ENCODE measurements around the gene RTN4IP1.
"Not testable (repeated sequence)": the region's sequence is repeated elsewhere in the genome, so short reads cannot be mapped to it uniquely, and the experiment has no call there.

The RTN4IP1 gene

DNA sequence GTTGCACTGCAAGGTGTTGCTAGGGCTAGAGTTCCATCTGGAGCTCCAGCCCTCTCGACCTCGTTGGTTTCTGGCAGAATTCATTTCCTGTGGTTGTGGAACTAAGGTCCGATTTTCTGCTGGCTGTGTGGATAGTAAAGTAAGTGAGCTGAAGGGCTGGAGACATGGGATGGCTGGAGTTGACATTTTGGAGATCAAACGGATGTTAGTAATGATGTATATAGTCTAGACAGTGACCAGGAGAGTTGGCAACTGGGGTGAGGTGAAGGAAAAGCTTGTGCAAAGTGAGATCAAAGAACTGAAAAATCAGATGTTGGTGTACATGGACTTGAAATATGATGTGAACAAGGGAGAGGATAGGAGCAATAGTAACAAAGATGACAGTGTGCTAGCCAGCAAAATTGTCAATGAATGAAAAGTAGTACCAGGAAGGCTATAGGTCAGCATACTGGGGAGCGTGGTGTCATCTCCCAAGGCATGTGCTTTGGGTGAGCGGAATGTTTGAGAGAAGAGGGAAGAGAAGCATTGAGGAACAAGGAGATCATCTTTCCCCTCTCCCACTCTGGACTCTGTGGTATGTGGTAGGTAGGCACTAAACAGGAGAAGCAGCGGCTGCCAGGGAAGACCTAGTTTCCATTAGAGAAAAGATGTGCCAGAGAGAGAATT, 7.9 kb upstream of the RTN4IP1 start:
- DNase-seq (ENCODE audit: extremely low read depth, insufficient read length): no peak
- TF ChIP-seq, protein P1, sequence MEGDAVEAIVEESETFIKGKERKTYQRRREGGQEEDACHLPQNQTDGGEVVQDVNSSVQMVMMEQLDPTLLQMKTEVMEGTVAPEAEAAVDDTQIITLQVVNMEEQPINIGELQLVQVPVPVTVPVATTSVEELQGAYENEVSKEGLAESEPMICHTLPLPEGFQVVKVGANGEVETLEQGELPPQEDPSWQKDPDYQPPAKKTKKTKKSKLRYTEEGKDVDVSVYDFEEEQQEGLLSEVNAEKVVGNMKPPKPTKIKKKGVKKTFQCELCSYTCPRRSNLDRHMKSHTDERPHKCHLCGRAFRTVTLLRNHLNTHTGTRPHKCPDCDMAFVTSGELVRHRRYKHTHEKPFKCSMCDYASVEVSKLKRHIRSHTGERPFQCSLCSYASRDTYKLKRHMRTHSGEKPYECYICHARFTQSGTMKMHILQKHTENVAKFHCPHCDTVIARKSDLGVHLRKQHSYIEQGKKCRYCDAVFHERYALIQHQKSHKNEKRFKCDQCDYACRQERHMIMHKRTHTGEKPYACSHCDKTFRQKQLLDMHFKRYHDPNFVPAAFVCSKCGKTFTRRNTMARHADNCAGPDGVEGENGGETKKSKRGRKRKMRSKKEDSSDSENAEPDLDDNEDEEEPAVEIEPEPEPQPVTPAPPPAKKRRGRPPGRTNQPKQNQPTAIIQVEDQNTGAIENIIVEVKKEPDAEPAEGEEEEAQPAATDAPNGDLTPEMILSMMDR (IDR thresholded peaks at IDR 0.05; ENCODE audit: insufficient read depth, low read length, poor library complexity, severe bottlenecking): no peak
- Histone ChIP-seq H3K36me3 (ENCODE audit: control insufficient read depth, insufficient read depth, low read length) (no peaks in the 10 kb centered on the region; the same call in 1 of the 2 replicates), H3K27me3 (replicated peaks; ENCODE audit: control insufficient read depth, insufficient read depth, low read length) (no peaks in the 10 kb centered on the region), H3K4me3 (replicated peaks; ENCODE audit: low read depth, low read length) (peak overlapping the region; percentile 54)

DNA sequence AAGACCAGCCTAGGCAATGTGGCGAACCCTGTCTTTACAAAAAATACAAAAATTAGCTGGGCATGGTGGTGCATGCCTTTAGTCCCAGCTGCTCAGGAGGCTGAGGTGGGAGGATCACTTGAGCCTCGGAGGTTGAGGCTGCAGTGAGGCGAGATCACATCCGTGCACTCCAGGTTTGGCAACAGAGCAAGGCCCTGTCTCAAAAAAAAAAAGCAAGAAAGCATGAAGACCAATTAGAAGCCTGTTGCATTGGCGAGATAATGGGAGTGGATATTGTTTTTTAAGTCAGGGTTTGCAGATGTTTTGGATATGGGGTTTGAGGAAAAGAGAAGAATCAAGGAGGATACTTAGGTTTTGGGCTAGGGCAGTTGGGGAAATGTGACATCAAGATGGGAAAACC, 5.3 kb upstream of the RTN4IP1 start:
- H3K36me3 ChIP-seq (ENCODE audit: control insufficient read depth, insufficient read depth, low read length): no peaks in the 10 kb centered on the region; the same call in 1 of the 2 replicates
- no peaks in the 10 kb centered on the region for H3K27me3 ChIP-seq (replicated peaks; ENCODE audit: control insufficient read depth, insufficient read depth, low read length)
- DNase-seq (ENCODE audit: extremely low read depth, insufficient read length): no peak
- no peak overlapping the region for H3K4me3 ChIP-seq (replicated peaks; ENCODE audit: low read depth, low read length)
- TF ChIP-seq, protein P1 (IDR thresholded peaks at IDR 0.05; ENCODE audit: insufficient read depth, low read length, poor library complexity, severe bottlenecking): no peak

DNA sequence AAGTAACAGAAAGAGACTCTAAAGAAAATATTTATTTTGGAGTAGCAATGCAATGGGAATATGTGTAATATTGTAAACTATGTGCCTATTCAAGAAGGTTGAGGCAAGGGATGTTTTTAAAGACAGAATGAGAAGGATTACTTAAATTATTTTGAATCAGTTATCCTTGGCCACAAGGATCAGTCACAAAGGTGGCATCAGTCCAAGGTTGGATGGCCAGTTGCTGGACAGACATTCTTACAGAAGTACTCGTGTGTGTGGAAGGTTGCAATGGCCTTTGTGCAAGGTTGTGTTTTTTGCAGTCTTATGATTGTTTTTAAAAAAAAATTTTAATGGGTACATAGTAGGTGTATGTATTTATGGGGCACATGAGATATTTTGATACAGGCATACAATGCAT, 2.0 kb upstream of the RTN4IP1 start:
- TF ChIP-seq, protein P1 (IDR thresholded peaks at IDR 0.05; ENCODE audit: insufficient read depth, low read length, poor library complexity, severe bottlenecking): no peak
- no peak overlapping the region for H3K4me3 ChIP-seq (replicated peaks; ENCODE audit: low read depth, low read length)
- no peaks in the 10 kb centered on the region; the same call in 1 of the 2 replicates for H3K36me3 ChIP-seq (ENCODE audit: control insufficient read depth, insufficient read depth, low read length)
- DNase-seq (ENCODE audit: extremely low read depth, insufficient read length): no peak
- H3K27me3 ChIP-seq (replicated peaks; ENCODE audit: control insufficient read depth, insufficient read depth, low read length): no peaks in the 10 kb centered on the region

- no peaks in the 10 kb centered on the region; the same call in 1 of the 2 replicates for H3K36me3 ChIP-seq (ENCODE audit: control insufficient read depth, insufficient read depth, low read length)
- TF ChIP-seq, protein P1 (IDR thresholded peaks at IDR 0.05; ENCODE audit: insufficient read depth, low read length, poor library complexity, severe bottlenecking): no peak
- DNase-seq (ENCODE audit: extremely low read depth, insufficient read length): peak; percentile 44
- H3K4me3 ChIP-seq (replicated peaks; ENCODE audit: low read depth, low read length): peak overlapping the region; percentile 93
- H3K27me3 ChIP-seq (replicated peaks; ENCODE audit: control insufficient read depth, insufficient read depth, low read length): no peaks in the 10 kb centered on the region
These were observed 1.1 kb upstream of the RTN4IP1 start for GRCh38 chr6:106630366-106630765.

GRCh38 chr6:106629859-106630163, 513 bp upstream of the RTN4IP1 start:
- TF ChIP-seq, protein P1 (IDR thresholded peaks at IDR 0.05; ENCODE audit: insufficient read depth, low read length, poor library complexity, severe bottlenecking): no peak
- no peak for DNase-seq (ENCODE audit: extremely low read depth, insufficient read length)
- Histone ChIP-seq H3K36me3 (ENCODE audit: control insufficient read depth, insufficient read depth, low read length) (no peaks in the 10 kb centered on the region), H3K27me3 (replicated peaks; ENCODE audit: control insufficient read depth, insufficient read depth, low read length) (no peaks in the 10 kb centered on the region), H3K4me3 (replicated peaks; ENCODE audit: low read depth, low read length) (peak overlapping the region; percentile 93)

GRCh38 chr6:106628658-106629102, 618 bp downstream of the RTN4IP1 start:
- DNase-seq (ENCODE audit: extremely low read depth, insufficient read length): no peak
- Histone ChIP-seq H3K36me3 (ENCODE audit: control insufficient read depth, insufficient read depth, low read length) (no peaks in the 10 kb centered on the region), H3K27me3 (replicated peaks; ENCODE audit: control insufficient read depth, insufficient read depth, low read length) (no peaks in the 10 kb centered on the region), H3K4me3 (replicated peaks; ENCODE audit: low read depth, low read length) (peak overlapping the region; percentile 93)
- TF ChIP-seq, protein P1 (IDR thresholded peaks at IDR 0.05; ENCODE audit: insufficient read depth, low read length, poor library complexity, severe bottlenecking): no peak

GRCh38 chr6:106627760-106628159, 1.5 kb downstream of the RTN4IP1 start:
- not testable (repeated sequence) for H3K4me3 ChIP-seq (replicated peaks; ENCODE audit: low read depth, low read length)

More at GRCh38 chr6:106627760-106628159, 1.5 kb downstream of the RTN4IP1 start:
- not testable (repeated sequence) for H3K36me3 ChIP-seq (ENCODE audit: control insufficient read depth, insufficient read depth, low read length); H3K27me3 ChIP-seq (replicated peaks; ENCODE audit: control insufficient read depth, insufficient read depth, low read length); DNase-seq (ENCODE audit: extremely low read depth, insufficient read length)

All from GM06990 (cell line).